ENCODE results near the gene HDHD5. TPM values are rescaled to one million over a fixed set of nuclear protein-coding genes. Genes with fewer than 3 reads are reported as not detected.

The HDHD5 gene
- total RNA-seq, 2 experiments from 2014 or later = 11.0 to 11.6 TPM

DNA sequence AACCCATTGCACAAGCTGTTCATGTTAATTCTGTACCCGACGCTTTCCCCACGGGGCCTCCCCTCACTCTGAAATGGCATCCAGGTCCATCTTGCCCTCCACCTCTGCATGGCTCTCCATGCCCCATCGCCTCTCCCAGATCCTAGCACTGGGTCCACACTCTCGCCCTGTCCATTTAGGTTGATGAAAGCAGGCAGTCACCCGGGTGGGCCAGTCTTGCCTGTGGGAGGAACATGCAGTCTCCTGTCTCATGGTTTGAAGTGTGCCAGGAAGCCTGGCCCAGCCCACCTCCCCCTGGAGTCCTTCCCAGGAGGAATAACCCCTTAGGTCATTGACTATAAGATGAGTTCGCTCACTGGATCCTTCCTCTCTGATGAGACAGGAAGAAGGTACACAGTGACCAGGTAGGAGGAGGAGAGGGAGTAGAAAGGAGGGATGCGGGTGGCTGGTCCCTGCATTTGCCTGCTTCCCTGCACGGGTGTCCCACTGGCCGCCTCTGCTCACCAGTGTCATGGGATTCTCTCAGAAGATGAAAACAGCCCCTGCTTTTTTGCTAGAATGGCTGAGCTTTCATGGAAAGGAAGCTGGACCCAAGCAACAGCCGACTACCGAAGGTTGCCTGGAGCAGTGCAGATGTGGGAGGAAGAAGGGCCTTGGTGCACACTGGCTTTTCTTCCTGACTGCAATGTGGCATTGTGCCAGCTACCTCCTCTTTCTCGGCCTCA, 44.7 kb downstream of the HDHD5 start:
- H3K9me3 Mint-ChIP-seq = no peaks in the 10 kb centered on the region
- no peak for ATAC-seq (ENCODE audit: poor library complexity)
- Histone ChIP-seq H3K4me3 (ENCODE audit: low read length) (no peak overlapping the region), H3K27me3 (ENCODE audit: control insufficient read depth in 1 of 2, insufficient read depth in 2 of 2, low read length in 2 of 2) (no peaks in the 10 kb centered on the region), H3K4me1 (ENCODE audit: insufficient read depth, low read length) (peaks cover 56% of the 10 kb centered on the region), H3K27ac (ENCODE audit: low read depth in 1 of 2, low read length in 2 of 2) (no peak overlapping the region), H3K36me3 (ENCODE audit: insufficient read depth, low read length) (peaks cover 8% of the 10 kb centered on the region), H3K9me3 (ENCODE audit: control insufficient read depth in 1 of 2, insufficient read depth in 1 of 2, low read length in 2 of 2) (no peaks in the 10 kb centered on the region)
- H3K27me3 Mint-ChIP-seq = no peaks in the 10 kb centered on the region
- TF ChIP-seq, protein P1, sequence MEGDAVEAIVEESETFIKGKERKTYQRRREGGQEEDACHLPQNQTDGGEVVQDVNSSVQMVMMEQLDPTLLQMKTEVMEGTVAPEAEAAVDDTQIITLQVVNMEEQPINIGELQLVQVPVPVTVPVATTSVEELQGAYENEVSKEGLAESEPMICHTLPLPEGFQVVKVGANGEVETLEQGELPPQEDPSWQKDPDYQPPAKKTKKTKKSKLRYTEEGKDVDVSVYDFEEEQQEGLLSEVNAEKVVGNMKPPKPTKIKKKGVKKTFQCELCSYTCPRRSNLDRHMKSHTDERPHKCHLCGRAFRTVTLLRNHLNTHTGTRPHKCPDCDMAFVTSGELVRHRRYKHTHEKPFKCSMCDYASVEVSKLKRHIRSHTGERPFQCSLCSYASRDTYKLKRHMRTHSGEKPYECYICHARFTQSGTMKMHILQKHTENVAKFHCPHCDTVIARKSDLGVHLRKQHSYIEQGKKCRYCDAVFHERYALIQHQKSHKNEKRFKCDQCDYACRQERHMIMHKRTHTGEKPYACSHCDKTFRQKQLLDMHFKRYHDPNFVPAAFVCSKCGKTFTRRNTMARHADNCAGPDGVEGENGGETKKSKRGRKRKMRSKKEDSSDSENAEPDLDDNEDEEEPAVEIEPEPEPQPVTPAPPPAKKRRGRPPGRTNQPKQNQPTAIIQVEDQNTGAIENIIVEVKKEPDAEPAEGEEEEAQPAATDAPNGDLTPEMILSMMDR (IDR thresholded peaks at IDR 0.05) = no peak
- no peak overlapping the region for H3K4me3 Mint-ChIP-seq
- CTCF ChIA-PET = no interaction called here
- H3K36me3 Mint-ChIP-seq (ENCODE audit: low read depth) = peaks cover 26% of the 10 kb centered on the region
- peak overlapping the region; percentile 80 for H3K27ac Mint-ChIP-seq
- POLR2A ChIA-PET = no interaction called here
- peaks cover 86% of the 10 kb centered on the region for H3K4me1 Mint-ChIP-seq (ENCODE audit: low read depth)
- no peak for DNase-seq
- intact Hi-C loops (cut with DNase I, micrococcal nuclease) = no loop called here

GRCh38 chr22:17113600-17113999, 45.5 kb downstream of the HDHD5 start:
- peak overlapping the region in 1 of 2 donors; percentile 7 for H3K27ac ChIP-seq (ENCODE audit: low read depth in 1 of 2, low read length in 2 of 2)
- CTCF ChIA-PET = no interaction called here
- intact Hi-C loops (cut with DNase I, micrococcal nuclease) = no loop called here

DNA sequence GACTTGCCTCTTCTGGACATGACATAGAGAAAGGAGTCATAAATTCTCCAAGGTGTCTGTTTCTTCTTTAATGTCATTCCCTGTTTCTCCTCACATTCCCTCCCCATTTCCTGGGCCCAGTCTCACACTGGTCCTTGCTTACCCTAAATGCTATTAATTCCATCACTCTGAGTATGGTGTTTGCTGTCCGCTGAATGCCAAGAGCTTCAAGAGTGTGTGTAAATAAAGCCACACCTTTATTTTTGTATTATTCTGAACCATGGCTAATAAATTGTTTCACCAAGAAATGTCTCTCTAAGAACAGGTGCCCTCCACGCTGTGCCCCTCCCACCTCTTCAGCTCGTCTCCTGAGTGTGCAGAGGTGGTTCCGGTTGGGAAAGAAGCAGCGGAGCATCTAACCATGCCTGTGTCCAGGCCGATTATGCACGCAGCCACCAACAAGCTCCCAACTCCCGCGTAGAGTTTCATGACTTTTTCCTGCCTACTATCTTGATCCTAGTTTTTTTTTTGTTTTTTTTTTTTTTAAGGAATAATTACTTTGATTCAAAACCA, 46.5 kb downstream of the HDHD5 start:
- DNase-seq (no peak), ATAC-seq (ENCODE audit: poor library complexity) (no peak)
- H3K27me3 ChIP-seq (ENCODE audit: control insufficient read depth in 1 of 2, insufficient read depth in 2 of 2, low read length in 2 of 2) = no peaks in the 10 kb centered on the region
- peaks cover 74% of the 10 kb centered on the region for H3K4me1 Mint-ChIP-seq (ENCODE audit: low read depth)
- no peaks in the 10 kb centered on the region for H3K27me3 Mint-ChIP-seq
- H3K9me3 ChIP-seq (ENCODE audit: control insufficient read depth in 1 of 2, insufficient read depth in 1 of 2, low read length in 2 of 2) = no peaks in the 10 kb centered on the region
- peaks cover 24% of the 10 kb centered on the region for H3K36me3 ChIP-seq (ENCODE audit: insufficient read depth, low read length)
- no peaks in the 10 kb centered on the region for H3K9me3 Mint-ChIP-seq
- peaks cover 32% of the 10 kb centered on the region for H3K36me3 Mint-ChIP-seq (ENCODE audit: low read depth)
- ChIA-PET POLR2A (no interaction called here), CTCF (no interaction called here)
- peak overlapping the region; percentile 80 for H3K27ac Mint-ChIP-seq
- no peak overlapping the region for H3K4me3 ChIP-seq (ENCODE audit: low read length)
- H3K27ac ChIP-seq (ENCODE audit: low read depth in 1 of 2, low read length in 2 of 2) = no peak overlapping the region
- TF ChIP-seq, protein P1 (IDR thresholded peaks at IDR 0.05) = no peak
- H3K4me1 ChIP-seq (ENCODE audit: insufficient read depth, low read length) = peaks cover 43% of the 10 kb centered on the region
- intact Hi-C loops (cut with DNase I, micrococcal nuclease) = no loop called here
- no peak overlapping the region for H3K4me3 Mint-ChIP-seq

More at GRCh38 chr22:17113600-17113999, 45.5 kb downstream of the HDHD5 start:
- H3K4me3 ChIP-seq (ENCODE audit: low read length) = no peak overlapping the region
- TF ChIP-seq, protein P1 (IDR thresholded peaks at IDR 0.05) = no peak
- POLR2A ChIA-PET = no interaction called here
- H3K9me3 ChIP-seq (ENCODE audit: control insufficient read depth in 1 of 2, insufficient read depth in 1 of 2, low read length in 2 of 2) = no peaks in the 10 kb centered on the region
- no peaks in the 10 kb centered on the region for H3K27me3 Mint-ChIP-seq
- H3K36me3 Mint-ChIP-seq (ENCODE audit: low read depth) = peaks cover 28% of the 10 kb centered on the region
- peaks cover 14% of the 10 kb centered on the region for H3K36me3 ChIP-seq (ENCODE audit: insufficient read depth, low read length)
- H3K27ac Mint-ChIP-seq = peak overlapping the region; percentile 80
- ATAC-seq (ENCODE audit: poor library complexity) = no peak
- no peaks in the 10 kb centered on the region for H3K9me3 Mint-ChIP-seq
- H3K4me1 Mint-ChIP-seq (ENCODE audit: low read depth) = peaks cover 81% of the 10 kb centered on the region
- no peak for DNase-seq
- H3K27me3 ChIP-seq (ENCODE audit: control insufficient read depth in 1 of 2, insufficient read depth in 2 of 2, low read length in 2 of 2) = no peaks in the 10 kb centered on the region
- peaks cover 49% of the 10 kb centered on the region for H3K4me1 ChIP-seq (ENCODE audit: insufficient read depth, low read length)
- H3K4me3 Mint-ChIP-seq = no peak overlapping the region
